ENCODE results near the gene PTPRH. TPM values are rescaled to one million over a fixed set of nuclear protein-coding genes. Genes with fewer than 3 reads are reported as not detected.

PTPRH gene
- total RNA-seq, 1 donor from 2014 or later: 1.0 TPM

GRCh38 chr19:55224038-55224665 is 14.9 kb upstream of the PTPRH start:
- TF ChIP-seq EZH2 (IDR thresholded peaks at IDR 0.05; ENCODE audit: insufficient read depth, low read length) (no peak), CTCF (IDR thresholded peaks at IDR 0.05; ENCODE audit: insufficient read depth, low read depth, low read length) (no peak)
- H3K79me2 ChIP-seq (ENCODE audit: insufficient read depth, low read length): no peaks in the 10 kb centered on the region
- H3K4me1 ChIP-seq (ENCODE audit: insufficient read depth, low read length): no peaks in the 10 kb centered on the region
- no peak overlapping the region for H3K4me3 Mint-ChIP-seq (ENCODE audit: unreplicated experiment)
- no peaks in the 10 kb centered on the region for H3K27me3 Mint-ChIP-seq (ENCODE audit: low read depth, unreplicated experiment)
- no peaks in the 10 kb centered on the region for H3K27me3 ChIP-seq (ENCODE audit: insufficient read depth, low read length)
- H2AFZ ChIP-seq (ENCODE audit: low read depth, low read length): no peak overlapping the region
- no peaks in the 10 kb centered on the region for H3K36me3 ChIP-seq (ENCODE audit: insufficient read depth, low read length)
- H3K9me3 ChIP-seq (ENCODE audit: insufficient read depth, low read depth, low read length): no peaks in the 10 kb centered on the region
- H3K9ac ChIP-seq (ENCODE audit: low read length): no peak overlapping the region
- H3K27ac ChIP-seq (ENCODE audit: low read depth, low read length): no peak overlapping the region
- H3K4me3 ChIP-seq (ENCODE audit: insufficient read depth, low read depth, low read length): no peak overlapping the region
- no peak overlapping the region for H3K27ac Mint-ChIP-seq (ENCODE audit: unreplicated experiment)
- H3K36me3 Mint-ChIP-seq (ENCODE audit: low read depth, unreplicated experiment): peaks cover 16% of the 10 kb centered on the region
- peaks cover 45% of the 10 kb centered on the region for H4K20me1 ChIP-seq (ENCODE audit: insufficient read depth, low read length)
- no peaks in the 10 kb centered on the region for H3K4me1 Mint-ChIP-seq (ENCODE audit: low read depth, unreplicated experiment)
- no peak overlapping the region for H3K4me2 ChIP-seq (ENCODE audit: low read length)
- no peak for FAIRE-seq
- no peak for DNase-seq (ENCODE audit: low read depth)
- no peaks in the 10 kb centered on the region for H3K9me3 Mint-ChIP-seq (ENCODE audit: unreplicated experiment)

GRCh38 chr19:55223291-55224037 is 14.2 kb upstream of the PTPRH start:
- H3K4me3 Mint-ChIP-seq (ENCODE audit: unreplicated experiment): no peak overlapping the region
- FAIRE-seq: no peak
- no peak overlapping the region for H3K4me2 ChIP-seq (ENCODE audit: low read length)

More at GRCh38 chr19:55223291-55224037, 14.2 kb upstream of the PTPRH start:
- Histone ChIP-seq H3K9ac (ENCODE audit: low read length) (no peak overlapping the region), H3K4me3 (ENCODE audit: insufficient read depth, low read depth, low read length) (no peak overlapping the region), H3K27ac (ENCODE audit: low read depth, low read length) (no peak overlapping the region), H3K79me2 (ENCODE audit: insufficient read depth, low read length) (no peaks in the 10 kb centered on the region), H2AFZ (ENCODE audit: low read depth, low read length) (no peak overlapping the region), H3K27me3 (ENCODE audit: insufficient read depth, low read length) (no peaks in the 10 kb centered on the region), H3K36me3 (ENCODE audit: insufficient read depth, low read length) (no peaks in the 10 kb centered on the region), H3K4me1 (ENCODE audit: insufficient read depth, low read length) (no peaks in the 10 kb centered on the region), H3K9me3 (ENCODE audit: insufficient read depth, low read depth, low read length) (no peaks in the 10 kb centered on the region), H4K20me1 (ENCODE audit: insufficient read depth, low read length) (peaks cover 40% of the 10 kb centered on the region)
- Mint-ChIP-seq H3K27ac (ENCODE audit: unreplicated experiment) (peak overlapping the region; percentile 83), H3K36me3 (ENCODE audit: low read depth, unreplicated experiment) (peaks cover 16% of the 10 kb centered on the region), H3K27me3 (ENCODE audit: low read depth, unreplicated experiment) (no peaks in the 10 kb centered on the region), H3K9me3 (ENCODE audit: unreplicated experiment) (no peaks in the 10 kb centered on the region), H3K4me1 (ENCODE audit: low read depth, unreplicated experiment) (no peaks in the 10 kb centered on the region)
- TF ChIP-seq CTCF (IDR thresholded peaks at IDR 0.05; ENCODE audit: insufficient read depth, low read depth, low read length) (no peak), EZH2 (IDR thresholded peaks at IDR 0.05; ENCODE audit: insufficient read depth, low read length) (no peak)
- DNase-seq (ENCODE audit: low read depth): no peak

All from astrocyte (in vitro differentiated cells and primary cell).